OCI-LY1 (cell line): Measurements from ENCODE around the gene MMP25.

Experiments used
- EZH2 ChIP-seq: fragments of 200-600 bp; sonication (generic), shearing (Covaris generic); IDR thresholded peaks from 2 replicates; pipeline ENCODE4 v1.8.0; 2017; ENCODE audit warnings: borderline replicate concordance, mixed run types, mild to moderate bottlenecking, antibody characterized with exemption, low read length, moderate library complexity, mixed read lengths
- TF ChIP-seq, protein P1 (sequence below): fragments of 200-600 bp; sonication (generic), shearing (Covaris generic); IDR thresholded peaks from 2 replicates; pipeline ENCODE4 v1.5.1; 2017; ENCODE audit warnings: mild to moderate bottlenecking, antibody characterized with exemption, low read length, moderate library complexity, mixed read lengths

DNA sequence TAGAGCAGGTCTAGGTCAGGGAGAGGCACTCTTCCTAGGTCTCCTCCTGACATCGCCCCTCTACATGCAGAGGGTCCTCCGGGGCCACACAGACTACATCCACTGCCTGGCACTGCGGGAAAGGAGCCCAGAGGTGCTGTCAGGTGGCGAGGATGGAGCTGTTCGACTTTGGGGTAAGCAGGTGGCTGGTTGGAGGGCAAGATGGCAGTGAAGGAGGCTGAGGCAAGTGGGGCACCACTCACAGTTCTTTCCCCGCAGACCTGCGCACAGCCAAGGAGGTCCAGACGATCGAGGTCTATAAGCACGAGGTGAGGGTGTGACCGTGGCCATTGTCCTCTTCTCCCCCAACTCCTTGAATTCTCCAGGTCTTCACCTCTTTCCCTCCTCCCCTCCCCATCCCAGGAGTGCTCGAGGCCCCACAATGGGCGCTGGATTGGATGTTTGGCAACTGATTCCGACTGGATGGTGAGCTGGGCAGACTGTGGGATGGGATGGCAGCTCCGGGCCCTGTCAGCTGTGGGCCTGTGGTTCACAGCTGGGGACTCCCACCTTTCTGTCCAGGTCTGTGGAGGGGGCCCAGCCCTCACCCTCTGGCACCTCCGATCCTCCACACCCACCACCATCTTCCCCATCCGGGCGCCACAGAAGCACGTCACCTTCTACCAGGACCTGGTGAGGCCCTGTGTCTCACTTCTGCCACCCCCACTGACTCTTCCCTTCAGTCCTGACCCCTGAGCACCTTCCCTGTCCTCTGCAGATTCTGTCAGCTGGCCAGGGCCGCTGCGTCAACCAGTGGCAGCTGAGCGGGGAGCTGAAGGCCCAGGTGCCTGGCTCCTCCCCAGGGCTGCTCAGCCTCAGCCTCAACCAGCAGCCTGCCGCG, 19.5 kb upstream of the MMP25 start:
- TF ChIP-seq, protein P1, sequence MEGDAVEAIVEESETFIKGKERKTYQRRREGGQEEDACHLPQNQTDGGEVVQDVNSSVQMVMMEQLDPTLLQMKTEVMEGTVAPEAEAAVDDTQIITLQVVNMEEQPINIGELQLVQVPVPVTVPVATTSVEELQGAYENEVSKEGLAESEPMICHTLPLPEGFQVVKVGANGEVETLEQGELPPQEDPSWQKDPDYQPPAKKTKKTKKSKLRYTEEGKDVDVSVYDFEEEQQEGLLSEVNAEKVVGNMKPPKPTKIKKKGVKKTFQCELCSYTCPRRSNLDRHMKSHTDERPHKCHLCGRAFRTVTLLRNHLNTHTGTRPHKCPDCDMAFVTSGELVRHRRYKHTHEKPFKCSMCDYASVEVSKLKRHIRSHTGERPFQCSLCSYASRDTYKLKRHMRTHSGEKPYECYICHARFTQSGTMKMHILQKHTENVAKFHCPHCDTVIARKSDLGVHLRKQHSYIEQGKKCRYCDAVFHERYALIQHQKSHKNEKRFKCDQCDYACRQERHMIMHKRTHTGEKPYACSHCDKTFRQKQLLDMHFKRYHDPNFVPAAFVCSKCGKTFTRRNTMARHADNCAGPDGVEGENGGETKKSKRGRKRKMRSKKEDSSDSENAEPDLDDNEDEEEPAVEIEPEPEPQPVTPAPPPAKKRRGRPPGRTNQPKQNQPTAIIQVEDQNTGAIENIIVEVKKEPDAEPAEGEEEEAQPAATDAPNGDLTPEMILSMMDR, result no peak
- TF ChIP-seq EZH2, result no peak
